Measurements from ENCODE around the gene SRGAP1. TPM values are rescaled to one million over a fixed set of nuclear protein-coding genes. Genes with fewer than 3 reads are reported as not detected.

Gene SRGAP1
- total RNA-seq, 6 experiments from 2014 or later: 1.3 to 5.0 (median 3.0) TPM

DNA sequence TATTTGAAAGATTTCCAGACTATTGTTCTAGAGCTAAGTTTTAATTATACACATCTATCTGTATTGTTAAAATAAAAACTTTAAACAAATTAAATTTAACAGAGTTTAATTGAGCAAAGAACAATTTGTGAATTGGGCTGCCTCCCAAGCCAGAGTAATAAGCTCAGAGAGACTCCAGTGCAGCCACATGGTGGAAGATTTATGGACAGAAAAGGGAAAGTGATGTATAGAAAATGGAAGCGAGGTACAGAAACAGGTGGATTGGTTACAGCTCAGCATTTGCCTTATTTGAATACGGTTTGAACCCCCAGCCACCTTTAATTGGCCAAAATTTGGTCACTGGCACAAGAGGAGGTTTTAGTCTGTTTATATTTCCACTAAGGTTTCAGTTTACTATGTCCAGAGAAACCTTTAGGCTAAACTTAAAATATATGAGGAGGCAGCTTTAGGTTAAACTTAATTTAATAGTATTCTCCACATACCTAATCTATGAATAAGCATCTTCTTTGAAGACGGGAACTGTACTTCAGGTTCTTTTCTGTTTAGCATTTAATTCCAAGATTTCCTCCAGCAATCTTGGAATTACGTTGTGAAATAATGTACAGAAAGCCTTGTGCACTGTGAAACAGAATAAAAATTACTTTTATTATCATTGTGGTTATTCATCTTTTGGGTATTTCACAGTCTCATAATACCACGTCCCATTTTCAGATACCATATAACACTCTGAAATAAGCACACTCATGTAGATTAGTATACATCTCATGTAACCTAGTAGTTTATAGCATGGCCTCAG, 19.4 kb downstream of the SRGAP1 start:
- 90% methylated on average over 5 of the region's 5 CpGs for WGBS (ENCODE audit: insufficient coverage, low coverage, low lambda C conversion rate, missing lambda C conversion rate)
- intact Hi-C loops (cut with DNase I): no loop called here
- Histone ChIP-seq H3K27me3 (no peaks in the 10 kb centered on the region), H3K36me3 (no peaks in the 10 kb centered on the region), H3K4me1 (peaks cover 0 to 17% (median 6%) of the 10 kb centered on the region in 4 donors), H3K27ac (no peak overlapping the region), H3K9me3 (no peaks in the 10 kb centered on the region), H3K4me3 (no peak overlapping the region)
- TF ChIP-seq, protein P1, sequence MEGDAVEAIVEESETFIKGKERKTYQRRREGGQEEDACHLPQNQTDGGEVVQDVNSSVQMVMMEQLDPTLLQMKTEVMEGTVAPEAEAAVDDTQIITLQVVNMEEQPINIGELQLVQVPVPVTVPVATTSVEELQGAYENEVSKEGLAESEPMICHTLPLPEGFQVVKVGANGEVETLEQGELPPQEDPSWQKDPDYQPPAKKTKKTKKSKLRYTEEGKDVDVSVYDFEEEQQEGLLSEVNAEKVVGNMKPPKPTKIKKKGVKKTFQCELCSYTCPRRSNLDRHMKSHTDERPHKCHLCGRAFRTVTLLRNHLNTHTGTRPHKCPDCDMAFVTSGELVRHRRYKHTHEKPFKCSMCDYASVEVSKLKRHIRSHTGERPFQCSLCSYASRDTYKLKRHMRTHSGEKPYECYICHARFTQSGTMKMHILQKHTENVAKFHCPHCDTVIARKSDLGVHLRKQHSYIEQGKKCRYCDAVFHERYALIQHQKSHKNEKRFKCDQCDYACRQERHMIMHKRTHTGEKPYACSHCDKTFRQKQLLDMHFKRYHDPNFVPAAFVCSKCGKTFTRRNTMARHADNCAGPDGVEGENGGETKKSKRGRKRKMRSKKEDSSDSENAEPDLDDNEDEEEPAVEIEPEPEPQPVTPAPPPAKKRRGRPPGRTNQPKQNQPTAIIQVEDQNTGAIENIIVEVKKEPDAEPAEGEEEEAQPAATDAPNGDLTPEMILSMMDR (IDR thresholded peaks at IDR 0.05): no peak
- DNase-seq: no peak
- no peak for ATAC-seq

DNA sequence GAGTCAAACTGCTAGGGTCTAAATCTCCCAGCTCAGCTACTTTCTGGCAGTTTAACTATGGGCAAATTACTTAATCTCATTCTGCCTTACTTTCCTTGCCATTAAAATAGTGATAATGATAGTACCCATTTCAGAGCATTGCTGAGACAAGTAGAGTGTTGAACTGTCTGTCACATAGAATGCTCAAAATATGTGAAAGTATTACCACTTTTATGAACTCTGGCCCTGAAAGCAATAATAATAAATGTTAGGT, 19.9 kb downstream of the SRGAP1 start:
- Histone ChIP-seq H3K27ac (no peak overlapping the region), H3K27me3 (no peaks in the 10 kb centered on the region), H3K4me1 (peaks cover 0 to 17% (median 6%) of the 10 kb centered on the region in 4 donors), H3K4me3 (no peak overlapping the region), H3K9me3 (no peaks in the 10 kb centered on the region), H3K36me3 (no peaks in the 10 kb centered on the region)
- TF ChIP-seq POLR2A (IDR thresholded peaks at IDR 0.05): no peak
- TF ChIP-seq, protein P1 (IDR thresholded peaks at IDR 0.05): no peak
- DNase-seq (no peak), ATAC-seq (no peak)
- intact Hi-C loops (cut with DNase I): no loop called here

DNA sequence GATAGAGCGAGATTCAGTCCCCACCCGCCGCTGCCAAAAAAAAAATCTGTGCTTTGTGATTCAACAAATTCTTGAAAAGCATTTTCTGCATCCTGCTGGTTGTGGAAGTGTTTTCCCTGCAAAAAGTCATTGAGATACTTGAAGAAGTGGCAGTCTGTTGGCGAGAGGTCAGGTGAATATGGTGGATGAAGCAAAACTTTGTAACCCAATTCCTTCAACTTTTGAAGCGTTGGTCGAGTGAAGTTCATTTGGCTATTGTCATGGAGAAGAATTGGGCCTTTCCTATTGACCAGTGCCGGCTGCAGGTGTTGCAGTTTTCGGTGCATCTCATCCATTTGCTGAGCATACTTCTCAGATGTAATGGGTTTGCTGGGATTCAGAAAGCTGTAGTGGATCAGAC, 20.9 kb downstream of the SRGAP1 start:
- intact Hi-C loops (cut with DNase I): no loop called here
- Histone ChIP-seq H3K4me1 (peaks cover 0 to 17% (median 6%) of the 10 kb centered on the region in 4 donors), H3K9me3 (no peaks in the 10 kb centered on the region), H3K27me3 (no peaks in the 10 kb centered on the region), H3K27ac (no peak overlapping the region), H3K4me3 (no peak overlapping the region), H3K36me3 (no peaks in the 10 kb centered on the region)
- TF ChIP-seq, protein P1 (IDR thresholded peaks at IDR 0.05): no peak
- DNase-seq (no peak), ATAC-seq (no peak)
- 94% methylated on average over 8 of the region's 8 CpGs for WGBS (ENCODE audit: insufficient coverage, low coverage, low lambda C conversion rate, missing lambda C conversion rate)

DNA sequence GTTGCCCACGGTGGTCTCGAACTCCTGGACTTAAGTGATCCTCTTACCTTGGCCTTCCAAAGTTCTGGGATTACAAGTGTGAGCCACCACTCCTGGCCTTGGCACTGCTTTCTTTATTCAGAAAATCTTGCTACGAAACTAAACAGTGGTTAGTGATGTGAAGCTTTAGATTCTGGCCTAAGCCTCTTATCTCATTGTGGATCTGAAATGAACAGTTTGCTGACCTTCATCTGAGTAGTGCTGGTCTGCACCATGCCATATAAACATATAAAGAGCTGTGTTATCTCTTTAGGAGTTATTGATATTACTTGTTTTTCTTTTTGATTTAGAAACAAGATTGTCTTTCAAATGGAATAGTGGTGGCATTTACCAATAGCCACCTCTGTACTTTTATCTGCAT, 22.6 kb downstream of the SRGAP1 start:
- intact Hi-C loops (cut with DNase I): no loop called here
- Histone ChIP-seq H3K4me3 (no peak overlapping the region), H3K36me3 (no peaks in the 10 kb centered on the region), H3K4me1 (peaks cover 0 to 12% (median 4%) of the 10 kb centered on the region in 4 donors), H3K27me3 (no peaks in the 10 kb centered on the region), H3K27ac (no peak overlapping the region), H3K9me3 (no peaks in the 10 kb centered on the region)
- WGBS (ENCODE audit: insufficient coverage, low coverage, low lambda C conversion rate, missing lambda C conversion rate): 95% methylated on average over 3 of the region's 3 CpGs
- no peak for DNase-seq
- no peak for TF ChIP-seq POLR2A (IDR thresholded peaks at IDR 0.05)
- TF ChIP-seq, protein P1 (IDR thresholded peaks at IDR 0.05): no peak
- no peak for ATAC-seq

DNA sequence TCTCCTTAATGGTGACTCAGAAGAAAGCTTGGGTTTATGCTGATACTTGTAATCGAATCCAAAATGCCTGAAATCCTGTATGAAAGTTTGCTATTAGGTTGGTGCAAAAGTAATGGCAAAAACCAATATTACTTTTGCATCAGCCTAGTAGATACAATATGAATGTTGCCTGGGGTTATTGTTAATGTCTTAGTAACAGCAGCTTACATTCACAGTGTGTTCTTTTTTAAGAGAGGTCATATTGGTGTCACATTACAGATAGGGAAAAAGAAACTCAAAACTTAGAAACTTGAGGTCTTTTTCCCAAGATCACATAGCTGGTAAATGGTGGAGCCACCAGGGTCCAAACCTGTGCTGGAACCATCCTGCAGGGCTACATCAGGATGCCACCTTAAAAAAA, 25.2 kb downstream of the SRGAP1 start:
- ATAC-seq: no peak
- no peak overlapping the region for H3K27ac ChIP-seq
- H3K36me3 ChIP-seq: no peaks in the 10 kb centered on the region
- DNase-seq: no peak
- intact Hi-C loops (cut with DNase I): no loop called here
- H3K4me1 ChIP-seq: no peaks in the 10 kb centered on the region
- no peaks in the 10 kb centered on the region for H3K9me3 ChIP-seq
- no peaks in the 10 kb centered on the region for H3K27me3 ChIP-seq
- no peak overlapping the region for H3K4me3 ChIP-seq
- TF ChIP-seq POLR2A (IDR thresholded peaks at IDR 0.05): no peak
- TF ChIP-seq, protein P1 (IDR thresholded peaks at IDR 0.05): no peak
- WGBS (ENCODE audit: insufficient coverage, low coverage, low lambda C conversion rate, missing lambda C conversion rate): 64% methylated on average over 1 of the region's 1 CpG

All from right lobe of liver (tissue), 6 donors.